ENCODE measurements around the gene KYNU. TPM values are rescaled to one million over a fixed set of nuclear protein-coding genes. Genes with fewer than 3 reads are reported as not detected.

The KYNU gene
- total and polyA plus RNA-seq, 7 donors: 0.10 to 0.69 (median 0.40) TPM

GRCh38 chr2:142994665-142995064 lies 117.2 kb downstream of the KYNU start:
- no peak for DNase-seq
- Histone ChIP-seq H3K27ac (no peak overlapping the region), H3K4me1 (no peaks in the 10 kb centered on the region), H3K27me3 (ENCODE audit: insufficient read depth in 3 of 3, low read length in 2 of 3) (no peaks in the 10 kb centered on the region), H3K4me3 (no peak overlapping the region), H3K9me3 (no peaks in the 10 kb centered on the region), H3K36me3 (ENCODE audit: insufficient read depth in 1 of 2, low read depth in 1 of 2) (no peaks in the 10 kb centered on the region)
- intact Hi-C loops (cut with DNase I): no loop called here
- 67 to 77% (median 77%) methylated on average over 2 of the region's 2 CpGs for WGBS, 3 donors
- no peak for ATAC-seq
- no peak for TF ChIP-seq CTCF (IDR thresholded peaks at IDR 0.05)

GRCh38 chr2:142997231-142997630 lies 119.8 kb downstream of the KYNU start:
- 65 to 81% (median 79%) methylated on average over 1 of the region's 1 CpG for WGBS, 3 donors
- no peak overlapping the region for H3K27ac ChIP-seq
- ATAC-seq (no peak), DNase-seq (no peak)
- no peaks in the 10 kb centered on the region for H3K36me3 ChIP-seq (ENCODE audit: insufficient read depth in 1 of 2, low read depth in 1 of 2)
- no peaks in the 10 kb centered on the region for H3K27me3 ChIP-seq (ENCODE audit: insufficient read depth in 3 of 3, low read length in 2 of 3)
- H3K4me1 ChIP-seq: no peaks in the 10 kb centered on the region
- H3K9me3 ChIP-seq: no peaks in the 10 kb centered on the region
- intact Hi-C loops (cut with DNase I): no loop called here
- no peak for TF ChIP-seq CTCF (IDR thresholded peaks at IDR 0.05)
- no peak overlapping the region for H3K4me3 ChIP-seq

- Histone ChIP-seq H3K9me3 (no peaks in the 10 kb centered on the region), H3K36me3 (ENCODE audit: insufficient read depth in 1 of 2, low read depth in 1 of 2) (no peaks in the 10 kb centered on the region), H3K4me1 (no peaks in the 10 kb centered on the region), H3K27me3 (ENCODE audit: insufficient read depth in 3 of 3, low read length in 2 of 3) (no peaks in the 10 kb centered on the region), H3K4me3 (no peak overlapping the region), H3K27ac (no peak overlapping the region)
- TF ChIP-seq CTCF (IDR thresholded peaks at IDR 0.05): no peak
- WGBS, 3 donors: 88 to 90% (median 88%) methylated on average over 2 of the region's 2 CpGs
- intact Hi-C loops (cut with DNase I): no loop called here
- DNase-seq (no peak), ATAC-seq (no peak)
Measured at GRCh38 chr2:143000599-143000998, 123.1 kb downstream of the KYNU start.

DNA sequence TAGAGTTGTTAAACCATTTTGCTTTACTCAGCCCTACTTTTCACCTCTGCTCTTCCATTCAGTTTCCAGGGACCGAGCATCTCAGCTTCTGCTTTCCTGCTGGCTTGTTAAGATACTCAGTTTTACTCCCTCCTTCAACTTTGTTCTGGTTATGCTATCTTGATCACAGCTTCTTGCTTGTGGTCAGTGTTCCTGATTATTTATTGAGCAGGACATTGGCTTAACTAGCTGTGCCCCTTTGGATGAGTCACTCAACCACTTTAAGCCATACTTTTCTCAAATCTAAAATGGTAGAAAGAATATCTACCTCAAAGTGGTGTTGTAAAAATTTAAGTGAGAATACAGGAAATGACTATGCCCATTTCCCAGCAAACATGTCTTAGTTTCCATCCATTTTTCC lies 124.0 kb downstream of the KYNU start:
- DNase-seq (no peak), ATAC-seq (no peak)
- intact Hi-C loops (cut with DNase I): no loop called here
- Histone ChIP-seq H3K36me3 (ENCODE audit: insufficient read depth in 1 of 2, low read depth in 1 of 2) (no peaks in the 10 kb centered on the region), H3K9me3 (no peaks in the 10 kb centered on the region), H3K27ac (no peak overlapping the region), H3K4me3 (no peak overlapping the region), H3K27me3 (ENCODE audit: insufficient read depth in 3 of 3, low read length in 2 of 3) (no peaks in the 10 kb centered on the region), H3K4me1 (no peaks in the 10 kb centered on the region)
- no peak for TF ChIP-seq CTCF (IDR thresholded peaks at IDR 0.05)
- 89 to 97% (median 89%) methylated on average over 1 of the region's 1 CpG for WGBS, 3 donors

GRCh38 chr2:143015656-143016055 lies 138.2 kb downstream of the KYNU start:
- Histone ChIP-seq H3K4me1 (no peaks in the 10 kb centered on the region), H3K27me3 (ENCODE audit: insufficient read depth in 3 of 3, low read length in 2 of 3) (no peaks in the 10 kb centered on the region), H3K36me3 (ENCODE audit: insufficient read depth in 1 of 2, low read depth in 1 of 2) (no peaks in the 10 kb centered on the region), H3K27ac (no peak overlapping the region), H3K9me3 (no peaks in the 10 kb centered on the region), H3K4me3 (no peak overlapping the region)
- no peak for ATAC-seq
- no peak for TF ChIP-seq CTCF (IDR thresholded peaks at IDR 0.05)
- intact Hi-C loops (cut with DNase I): no loop called here
- 37 to 43% (median 39%) methylated on average over 4 of the region's 4 CpGs for WGBS, 3 donors
- DNase-seq: no peak
